HEK293 (cell line): ENCODE data around the gene TFDP1.

Experiments used
- CTCF ChIA-PET: fragments of 350-600 bp; formaldehyde crosslinking; extraction: SDS; loops from one replicate; lab custom pipeline; 2021; ENCODE audit warnings: antibody characterized with exemption; lab: Yijun Ruan, JAX
- POLR2A ChIA-PET: fragments of 300-600 bp; formaldehyde crosslinking; extraction: SDS; loops from one replicate; lab custom pipeline; 2020; ENCODE audit warnings: antibody characterized with exemption, inconsistent platforms; lab: Yijun Ruan, JAX
- H3K27ac ChIP-seq: fragments of 200-500 bp; sonication (Bioruptor generic); 2 replicates; pipeline ENCODE4 v1.5.1; 2014; ENCODE audit warnings: low read depth, low read length, control low read depth, inconsistent platforms; ENCODE audit errors: extremely low read depth
- H3K36me3 ChIP-seq, 2 experiments: fragments of 200-500 bp in 1 of 2; sonication (Bioruptor generic) in 1 of 2; 1 replicate in 1 of 2; 2 replicates in 1 of 2; pipeline ENCODE4 v1.5.1; 2014 to 2017; ENCODE audit warnings: inconsistent platforms in 2 of 2, low read length in 2 of 2; ENCODE audit not compliant: control insufficient read depth in 2 of 2, insufficient read depth in 1 of 2
- H3K4me1 ChIP-seq: fragments of 200-500 bp; sonication (Bioruptor generic); 2 replicates; pipeline ENCODE4 v1.5.1; 2014; ENCODE audit warnings: mild to moderate bottlenecking, low read length, inconsistent platforms; ENCODE audit not compliant: control insufficient read depth, insufficient read depth
- H3K4me3 ChIP-seq: 2 replicates; pipeline ENCODE4 v1.5.1; 2011; ENCODE audit warnings: low read depth, mild to moderate bottlenecking, control low read depth, low read length, moderate library complexity
- H3K9me3 ChIP-seq: fragments of 200-500 bp; sonication (Bioruptor generic); 2 replicates; pipeline ENCODE4 v1.5.1; 2014; ENCODE audit warnings: low read depth, low read length, inconsistent platforms; ENCODE audit not compliant: control insufficient read depth, insufficient read depth
- BCL11A ChIP-seq: fragments of 450-650 bp; formaldehyde crosslinking; IDR thresholded peaks from 2 replicates; pipeline ENCODE4 v1.5.1; 2016; ENCODE audit warnings: low read depth, missing biosample characterization, missing genetic modification characterization
- EGR2 ChIP-seq: fragments of 450-650 bp; formaldehyde crosslinking; IDR thresholded peaks from 2 replicates; pipeline ENCODE4 v1.5.1; 2016; ENCODE audit warnings: low read depth, missing biosample characterization, missing genetic modification characterization
- GLIS1 ChIP-seq: fragments of 450-650 bp; formaldehyde crosslinking; IDR thresholded peaks from 2 replicates; pipeline ENCODE4 v1.5.1; 2016; ENCODE audit warnings: missing biosample characterization, missing genetic modification characterization
- HOXC10 ChIP-seq: sonication (generic); formaldehyde crosslinking; IDR thresholded peaks from 2 replicates; pipeline ENCODE4 v1.8.1; 2023; ENCODE audit warnings: mild to moderate bottlenecking, missing genetic modification reagents
- OSR2 ChIP-seq: fragments of 450-650 bp; formaldehyde crosslinking; IDR thresholded peaks from 2 replicates; pipeline ENCODE4 v1.5.1; 2016; ENCODE audit warnings: missing biosample characterization, missing genetic modification characterization
- PATZ1 ChIP-seq: fragments of 450-650 bp; formaldehyde crosslinking; IDR thresholded peaks from 2 replicates; pipeline ENCODE4 v1.5.1; 2016; ENCODE audit warnings: missing biosample characterization, missing genetic modification characterization
- RBAK ChIP-seq: fragments of 450-650 bp; formaldehyde crosslinking; IDR thresholded peaks from 2 replicates; pipeline ENCODE4 v1.5.1; 2016; ENCODE audit warnings: missing biosample characterization, missing genetic modification characterization
- SP7 ChIP-seq: fragments of 450-650 bp; formaldehyde crosslinking; IDR thresholded peaks from 2 replicates; pipeline ENCODE4 v1.5.1; 2016; ENCODE audit warnings: missing biosample characterization, missing genetic modification characterization
- ZBTB1 ChIP-seq: fragments of 450-650 bp; formaldehyde crosslinking; IDR thresholded peaks from 2 replicates; pipeline ENCODE4 v1.5.1; 2016; ENCODE audit warnings: missing biosample characterization, missing genetic modification characterization
- ZBTB17 ChIP-seq: fragments of 450-650 bp; formaldehyde crosslinking; IDR thresholded peaks from 2 replicates; pipeline ENCODE4 v1.5.1; 2016; ENCODE audit warnings: missing biosample characterization, missing genetic modification characterization
- ZEB2 ChIP-seq: fragments of 450-650 bp; formaldehyde crosslinking; IDR thresholded peaks from 2 replicates; pipeline ENCODE4 v1.5.1; 2016; ENCODE audit warnings: missing biosample characterization, missing genetic modification characterization
- ZFHX2 ChIP-seq: fragments of 450-650 bp; formaldehyde crosslinking; conservative IDR thresholded peaks from 2 replicates; pipeline ENCODE4 v1.5.1; 2016; ENCODE audit warnings: missing biosample characterization, missing genetic modification characterization
- ZIC2 ChIP-seq: fragments of 450-650 bp; formaldehyde crosslinking; IDR thresholded peaks from 2 replicates; pipeline ENCODE4 v1.5.1; 2016; ENCODE audit warnings: missing biosample characterization, missing genetic modification characterization
- ZNF169 ChIP-seq: fragments of 450-650 bp; formaldehyde crosslinking; IDR thresholded peaks from 2 replicates; pipeline ENCODE4 v1.5.1; 2016; ENCODE audit warnings: missing biosample characterization, missing genetic modification characterization
- ZNF202 ChIP-seq: fragments of 450-650 bp; formaldehyde crosslinking; IDR thresholded peaks from 2 replicates; pipeline ENCODE4 v1.5.1; 2016; ENCODE audit warnings: missing biosample characterization, missing genetic modification characterization, borderline replicate concordance
- ZNF266 ChIP-seq: fragments of 450-650 bp; formaldehyde crosslinking; IDR thresholded peaks from 2 replicates; pipeline ENCODE4 v1.5.1; 2016; ENCODE audit warnings: missing biosample characterization, missing genetic modification characterization, low read depth
- ZNF423 ChIP-seq: fragments of 450-650 bp; formaldehyde crosslinking; IDR thresholded peaks from 2 replicates; pipeline ENCODE4 v1.5.1; 2016; ENCODE audit warnings: missing biosample characterization, missing genetic modification characterization
- ZNF548 ChIP-seq: fragments of 450-650 bp; formaldehyde crosslinking; IDR thresholded peaks from 2 replicates; pipeline ENCODE4 v1.5.1; 2016; ENCODE audit warnings: missing biosample characterization, missing genetic modification characterization
- ZNF558 ChIP-seq: fragments of 450-650 bp; formaldehyde crosslinking; IDR thresholded peaks from 2 replicates; pipeline ENCODE4 v1.5.1; 2016; ENCODE audit warnings: missing biosample characterization, missing genetic modification characterization
- ZNF560 ChIP-seq: fragments of 450-650 bp; formaldehyde crosslinking; IDR thresholded peaks from 2 replicates; pipeline ENCODE4 v1.5.1; 2017; ENCODE audit warnings: missing biosample characterization, missing genetic modification characterization, borderline replicate concordance
- ZNF600 ChIP-seq: fragments of 450-650 bp; formaldehyde crosslinking; IDR thresholded peaks from 2 replicates; pipeline ENCODE4 v1.5.1; 2016; ENCODE audit warnings: missing biosample characterization, missing genetic modification characterization
- ZNF692 ChIP-seq: fragments of 450-650 bp; formaldehyde crosslinking; IDR thresholded peaks from 2 replicates; pipeline ENCODE4 v1.5.1; 2016; ENCODE audit warnings: missing biosample characterization, missing genetic modification characterization
- ZNF792 ChIP-seq: fragments of 450-650 bp; formaldehyde crosslinking; IDR thresholded peaks from 2 replicates; pipeline ENCODE4 v1.5.1; 2016; ENCODE audit warnings: missing biosample characterization, missing genetic modification characterization
- ZNF830 ChIP-seq: fragments of 450-650 bp; IDR thresholded peaks from 2 replicates; pipeline ENCODE4 v1.5.0; 2018; ENCODE audit warnings: missing biosample characterization, missing genetic modification characterization, low read depth, mild to moderate bottlenecking, moderate library complexity
- ZSCAN4 ChIP-seq: fragments of 450-650 bp; formaldehyde crosslinking; IDR thresholded peaks from 2 replicates; pipeline ENCODE4 v1.5.1; 2017; ENCODE audit warnings: missing biosample characterization, missing genetic modification characterization

The TFDP1 gene

GRCh38 chr13:113613789-113614379 lies 29.3 kb downstream of the TFDP1 start (continued):
- TF ChIP-seq PATZ1 (tag by site-specific recombination) (no peak), ZSCAN4 (tag by site-specific recombination) (peak; percentile 60; the same call in 1 of the 2 replicates), RBAK (tag by site-specific recombination) (no peak), ZNF692 (tag by site-specific recombination) (no peak), ZBTB1 (tag by site-specific recombination) (no peak), ZNF169 (tag by site-specific recombination) (no peak), ZNF830 (tag by site-specific recombination) (no peak)

GRCh38 chr13:113616281-113616906 lies 31.8 kb downstream of the TFDP1 start:
- TF ChIP-seq ZNF548 (tag by site-specific recombination), result no peak

GRCh38 chr13:113616991-113617749 lies 32.6 kb downstream of the TFDP1 start:
- ChIA-PET CTCF (interaction anchor here (0.6 kb wide), 1 partner anchor 13 kb away, joined by 3 read pairs; no protein-coding TSS in a partner anchor), POLR2A (no interaction called here)
- TF ChIP-seq ZNF560 (tag by site-specific recombination) (no peak), ZIC2 (tag by site-specific recombination) (peak; percentile 94), BCL11A (tag by site-specific recombination) (no peak), GLIS1 (peak; percentile 14; the same call in 1 of the 2 replicates), ZBTB17 (tag by site-specific recombination) (peak; percentile 60), SP7 (0 out of 2 replicates have a peak, but pooled peaks have one; percentile 35), OSR2 (tag by site-specific recombination) (peak; percentile 65), EGR2 (peak; percentile 87), ZFHX2 (tag by site-specific recombination) (peak; percentile 87), ZEB2 (peak; percentile 96), HOXC10 (CRISPR knock-in tag) (no peak), ZNF266 (tag by site-specific recombination) (no peak), ZNF558 (tag by site-specific recombination) (no peak), PATZ1 (tag by site-specific recombination) (no peak), ZNF423 (tag by site-specific recombination) (0 out of 2 replicates have a peak, but pooled peaks have one; percentile 42), ZNF600 (tag by site-specific recombination) (peak; percentile 91), ZNF792 (tag by site-specific recombination) (no peak), ZNF202 (tag by site-specific recombination) (no peak)
- Histone ChIP-seq H3K27ac (no peak overlapping the region), H3K9me3 (no peaks in the 10 kb centered on the region), H3K36me3 (peaks cover 11 to 63% of the 10 kb centered on the region in 2 experiments; a peak in 2 of 3 replicates), H3K4me1 (no peaks in the 10 kb centered on the region), H3K4me3 (no peak overlapping the region)

More at GRCh38 chr13:113616281-113616906, 31.8 kb downstream of the TFDP1 start:
- H3K4me1 ChIP-seq, result no peaks in the 10 kb centered on the region
- no peak overlapping the region for H3K4me3 ChIP-seq
- H3K27ac ChIP-seq, result no peak overlapping the region
- CTCF ChIA-PET, result interaction anchor here (0.6 kb wide), 1 partner anchor 12 kb away, joined by 3 read pairs; no protein-coding TSS in a partner anchor
- POLR2A ChIA-PET, result no interaction called here
- H3K9me3 ChIP-seq, result no peaks in the 10 kb centered on the region
- H3K36me3 ChIP-seq, result peaks cover 11 to 69% of the 10 kb centered on the region in 2 experiments; a peak in 2 of 3 replicates
